GM12878 (cell line): Measurements from ENCODE around the gene MPZL1. TPM values are rescaled to one million over a fixed set of nuclear protein-coding genes. Genes with fewer than 3 reads are reported as not detected.

Experiments
- ATAC-seq: fragments of 200-7000 bp; cut with Tn5 transposase; 3 replicates; pipeline ENCODE4 v1.9.1; 2020; ENCODE audit warnings: mild to moderate bottlenecking, moderate library complexity
- BruUV-seq: library from RNA; stranded (reverse); fragments of 400-500 nt; replicated peaks from 2 replicates; lab custom pipeline; 2021; lab: Mats Ljungman, UMichigan
- CTCF ChIA-PET: fragments of 300-600 bp; sonication (Branson Sonifier 250); formaldehyde crosslinking; extraction: SDS; loops from one replicate; lab custom pipeline; 2021; ENCODE audit warnings: inconsistent platforms; lab: Yijun Ruan, JAX
- POLR2A ChIA-PET: fragments of 350-600 bp; formaldehyde crosslinking; extraction: SDS; loops from one replicate; lab custom pipeline; 2021; ENCODE audit warnings: inconsistent platforms; lab: Charles Lee
- RAD21 ChIA-PET: fragments of 300-600 bp; sonication (Branson Sonifier 250); formaldehyde crosslinking; loops from one replicate; lab custom pipeline; 2023; ENCODE audit warnings: antibody characterized with exemption; ENCODE audit not compliant: unreplicated experiment; lab: Charles Lee
- SMC1A ChIA-PET: fragments of 300-600 bp; sonication (Branson Sonifier 250); formaldehyde crosslinking; loops from one replicate; lab custom pipeline; 2023; ENCODE audit not compliant: unreplicated experiment, uncharacterized antibody; lab: Charles Lee
- DNase-seq: peaks from one replicate; pipeline ENCODE4 v3.0.0-alpha.2; 2011; ENCODE audit warnings: low read depth, low spot score
- FAIRE-seq: peaks from 3 replicates; lab custom pipeline; 2011; peaks lifted over from hg19 to GRCh38; lab: Jason Lieb, UNC
- H2AFZ ChIP-seq: 2 replicates; pipeline ENCODE4 v1.6.0; 2011; ENCODE audit warnings: low read depth, low read length, control low read depth; ENCODE audit not compliant: control insufficient read depth
- H3K27ac ChIP-seq: 2 replicates; pipeline ENCODE4 v1.5.1; 2011; ENCODE audit warnings: control low read depth; ENCODE audit not compliant: control insufficient read depth, insufficient read depth
- H3K27me3 ChIP-seq, 2 experiments: replicated peaks in 1 of 2; 2 replicates each; pipeline versions ENCODE4 v1.6.0 to v1.6.1; 2011; ENCODE audit warnings: low read length in 1 of 2; ENCODE audit not compliant: control insufficient read depth in 2 of 2, insufficient read depth in 2 of 2
- H3K36me3 ChIP-seq, 2 experiments: 2 replicates each; pipeline ENCODE4 v1.5.1; 2011; ENCODE audit warnings: low read length in 1 of 2; ENCODE audit not compliant: control insufficient read depth in 2 of 2, insufficient read depth in 2 of 2
- H3K4me1 ChIP-seq: 2 replicates; pipeline ENCODE4 v1.6.1; 2011; ENCODE audit warnings: mild to moderate bottlenecking, low read length, moderate library complexity, mixed read lengths; ENCODE audit not compliant: control insufficient read depth, insufficient read depth
- H3K4me2 ChIP-seq: 2 replicates; pipeline ENCODE4 v1.6.0; 2011; ENCODE audit warnings: control low read depth; ENCODE audit not compliant: control insufficient read depth, insufficient read depth
- H3K4me3 ChIP-seq: fragments of 200-600 bp; sonication (generic); 2 replicates; pipeline ENCODE4 v1.5.1; 2016
- H3K79me2 ChIP-seq: 2 replicates; pipeline ENCODE4 v1.6.0; 2011; ENCODE audit warnings: low read length; ENCODE audit not compliant: control insufficient read depth, insufficient read depth
- H3K9ac ChIP-seq: 2 replicates; pipeline ENCODE4 v1.8.0; 2011; ENCODE audit warnings: low read length, control low read depth, mixed read lengths; ENCODE audit not compliant: control insufficient read depth, insufficient read depth
- H3K9me3 ChIP-seq: replicated peaks from 3 replicates; pipeline ENCODE4 v1.5.1; 2011; ENCODE audit warnings: mild to moderate bottlenecking, low read length; ENCODE audit not compliant: control insufficient read depth, insufficient read depth
- H4K20me1 ChIP-seq: 2 replicates; pipeline ENCODE4 v1.6.0; 2011; ENCODE audit not compliant: control insufficient read depth, insufficient read depth
- BMI1 ChIP-seq: fragments of 450-650 bp; IDR thresholded peaks from 2 replicates; pipeline ENCODE4 v1.6.1; 2016; ENCODE audit warnings: mild to moderate bottlenecking, moderate library complexity, borderline replicate concordance
- CEBPB ChIP-seq, 2 experiments: fragments of 150-350 bp in 1 of 2; IDR thresholded peaks; 2 replicates each; pipeline ENCODE4 v1.6.1; 2012 to 2014; ENCODE audit warnings: low read depth in 2 of 2, low read length in 2 of 2, borderline replicate concordance in 1 of 2, inconsistent platforms in 1 of 2
- ESRRA ChIP-seq: IDR thresholded peaks from 2 replicates; pipeline ENCODE4 v1.6.1; 2012; ENCODE audit warnings: mild to moderate bottlenecking, low read length, improper control_type of control experiment
- FOXM1 ChIP-seq: IDR thresholded peaks from 2 replicates; pipeline ENCODE4 v1.6.1; 2012; ENCODE audit warnings: low read depth, mild to moderate bottlenecking, inconsistent platforms, low read length, moderate library complexity
- MEF2A ChIP-seq: IDR thresholded peaks from 2 replicates; pipeline ENCODE4 v1.6.1; 2011; ENCODE audit warnings: low read depth, mild to moderate bottlenecking, low read length, moderate library complexity; ENCODE audit not compliant: insufficient read depth
- MTA2 ChIP-seq: fragments of 450-650 bp; IDR thresholded peaks from 2 replicates; pipeline ENCODE4 v1.6.1; 2016; ENCODE audit warnings: low read depth, mild to moderate bottlenecking, moderate library complexity
- PAX8 ChIP-seq: fragments of 450-650 bp; IDR thresholded peaks from 2 replicates; pipeline ENCODE4 v1.6.1; 2017; ENCODE audit warnings: mild to moderate bottlenecking, moderate library complexity
- POLR2A ChIP-seq: IDR thresholded peaks from 2 replicates; pipeline ENCODE4 v1.6.1; 2011; ENCODE audit warnings: low read depth, mild to moderate bottlenecking, low read length
- RBBP5 ChIP-seq: fragments of 200-600 bp; sonication (generic); conservative IDR thresholded peaks from 2 replicates; pipeline ENCODE4 v1.6.1; 2016
- WGBS: methylation state at CpG from one replicate; pipeline ENCODE4 v1.1.6; 2016; ENCODE audit warnings: low lambda C conversion rate; ENCODE audit not compliant: insufficient replicate concordance, insufficient coverage; ENCODE audit errors: missing lambda C conversion rate; 5-methylcytosine and 5-hydroxymethylcytosine counted together
- in situ Hi-C: fragments of 300-500 bp; cut with MboI; formaldehyde crosslinking; loops from 9 replicates; pipeline ENCODE4 v1.14.3; 2018; ENCODE audit warnings: mixed read lengths
- intact Hi-C: fragments of 100-400 bp; cut with micrococcal nuclease; formaldehyde crosslinking; loops from one replicate; pipeline ENCODE4 v1.14.2; 2022; ENCODE audit not compliant: unreplicated experiment
- polyA plus RNA-seq, 11 experiments: library from polyadenylated mRNA; depleted of rRNA in 4 of 11; unstranded in 6 of 11; stranded (reverse) in 5 of 11; fragments of >200 nt; fragmentation: Nextera tagmentation in 4 of 11; fragmentation: Illumina TruSeq in 1 of 11; extraction: Ambion mirVana in 4 of 11; extraction: Trizol in 1 of 11; gene quantifications; 1 replicate in 1 of 11; 2 replicates in 10 of 11; pipeline versions ENCODE4 v1.2.1 to v1.2.3, GENCODE V29; 2011 to 2016; ENCODE audit warnings: inconsistent platforms in 2 of 11, missing spikeins in 2 of 11, low read depth in 1 of 11
- total RNA-seq, 4 experiments: library from RNA; depleted of rRNA in 3 of 4; stranded (reverse); fragments of >200 nt in 3 of 4; fragmentation: Illumina TruSeq in 1 of 4; extraction: Trizol in 1 of 4; gene quantifications; 2 replicates each; pipeline versions ENCODE4 v1.2.1 to v1.2.3, GENCODE V29; 2013 to 2021
- TF ChIP-seq, protein P1 (sequence below): IDR thresholded peaks from 2 replicates; pipeline ENCODE4 v1.6.1; 2011; ENCODE audit warnings: low read depth, low read length, improper control_type of control experiment, borderline replicate concordance

The MPZL1 gene
- total and polyA plus RNA-seq, 10 of the 15 experiments (the other 5 are each of a cell fraction or from before 2014, with no cell fraction given) = 9.8 to 60.9 (median 45.9) TPM

DNA sequence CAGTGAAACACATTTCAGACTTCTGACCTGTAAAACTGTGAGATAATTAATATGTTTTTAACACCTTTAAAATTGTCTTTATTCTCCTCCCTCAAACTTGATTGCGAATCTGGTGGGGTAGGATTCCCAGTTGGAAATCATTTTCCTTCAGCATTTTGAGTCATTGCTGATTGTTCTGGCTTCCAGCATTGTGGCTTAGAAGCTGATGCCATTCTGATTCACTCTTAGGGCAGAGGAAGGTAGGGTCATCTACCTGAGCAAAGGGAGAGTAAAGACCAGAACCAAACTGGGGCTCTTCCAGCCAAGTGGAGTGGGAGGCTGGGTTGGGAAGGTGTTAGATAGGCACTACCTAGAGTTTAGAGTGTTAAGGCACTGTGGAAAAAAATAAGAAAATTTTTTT, 61.2 kb downstream of the MPZL1 start (continued):
- TF ChIP-seq BMI1 (no peak), MEF2A (no peak), RBBP5 (no peak), ESRRA (no peak), MTA2 (no peak), FOXM1 (no peak), PAX8 (no peak), POLR2A (no peak)
- TF ChIP-seq, protein P1, sequence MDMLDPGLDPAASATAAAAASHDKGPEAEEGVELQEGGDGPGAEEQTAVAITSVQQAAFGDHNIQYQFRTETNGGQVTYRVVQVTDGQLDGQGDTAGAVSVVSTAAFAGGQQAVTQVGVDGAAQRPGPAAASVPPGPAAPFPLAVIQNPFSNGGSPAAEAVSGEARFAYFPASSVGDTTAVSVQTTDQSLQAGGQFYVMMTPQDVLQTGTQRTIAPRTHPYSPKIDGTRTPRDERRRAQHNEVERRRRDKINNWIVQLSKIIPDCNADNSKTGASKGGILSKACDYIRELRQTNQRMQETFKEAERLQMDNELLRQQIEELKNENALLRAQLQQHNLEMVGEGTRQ = no peak
- TF ChIP-seq, all 136 proteins: peak for 0

DNA sequence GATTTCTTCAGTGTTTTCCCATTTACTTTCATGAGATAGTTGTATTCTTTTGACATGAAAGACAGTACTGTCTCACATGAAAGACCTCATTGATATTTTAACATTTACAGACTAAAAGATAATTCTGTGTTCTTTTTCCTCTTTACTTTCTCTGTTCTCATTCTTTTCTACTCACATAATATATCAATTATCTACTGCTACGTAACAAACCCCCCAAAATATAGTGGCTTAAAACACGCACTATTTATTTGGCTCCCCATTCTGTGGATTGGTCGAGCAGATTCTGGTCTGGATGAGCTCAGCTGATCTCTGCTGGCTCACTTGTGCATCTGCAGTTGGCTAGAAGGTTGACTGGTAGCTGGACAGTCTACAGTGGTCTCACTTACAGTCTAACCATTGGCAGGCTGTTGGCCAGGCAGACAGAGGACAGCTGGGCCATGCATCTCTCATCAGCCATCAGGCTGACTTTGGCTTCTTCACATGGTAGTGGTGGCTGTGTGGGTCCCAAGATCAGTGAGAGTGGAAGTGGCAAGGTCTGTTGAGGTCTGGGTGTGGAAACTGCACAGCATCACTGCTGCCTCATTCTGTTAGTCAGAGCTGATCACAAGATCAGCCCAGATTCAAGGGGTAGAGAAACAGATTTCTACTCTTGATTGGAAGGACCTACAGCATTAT, 63.2 kb downstream of the MPZL1 start:
- RAD21 ChIA-PET = interaction anchor here (1.2 kb wide), 1 partner anchor 185 kb away, joined by 3 read pairs; no protein-coding TSS in a partner anchor
- POLR2A ChIA-PET = interaction anchor here (0.5 kb wide), 1 partner anchor 148 kb away, joined by 3 read pairs; no protein-coding TSS in a partner anchor
- in situ Hi-C loops (no loop called here), intact Hi-C loops (no loop called here)
- Histone ChIP-seq H3K36me3 (peaks cover under 1 to 16% of the 10 kb centered on the region in 2 experiments), H4K20me1 (no peaks in the 10 kb centered on the region), H3K27ac (no peak overlapping the region), H3K9me3 (no peaks in the 10 kb centered on the region), H3K79me2 (no peaks in the 10 kb centered on the region), H3K4me1 (no peaks in the 10 kb centered on the region), H3K4me2 (no peak overlapping the region), H3K9ac (no peak overlapping the region), H3K4me3 (no peak overlapping the region), H3K27me3 (no peaks in the 10 kb centered on the region), H2AFZ (no peak overlapping the region)
- FAIRE-seq (no peak), DNase-seq (no peak), ATAC-seq (no peak)
- CTCF ChIA-PET = interaction anchor here (0.9 kb wide), 1 partner anchor 298 kb away, joined by 4 read pairs; no protein-coding TSS in a partner anchor
- WGBS = 98% methylated on average over 3 of the region's 3 CpGs
- TF ChIP-seq CEBPB (IDR thresholded peaks at IDR 0.05; ENCODE audit: borderline replicate concordance in 1 of 2, low read depth in 2 of 2, low read length in 2 of 2) = no peak
- SMC1A ChIA-PET = interaction anchor here (0.9 kb wide), 1 partner anchor 32 kb away, joined by 4 read pairs; no protein-coding TSS in a partner anchor
- BruUV-seq = no TSS peak
